ENCODE measurements around the gene ASTE1.

Gene ASTE1, protein sequence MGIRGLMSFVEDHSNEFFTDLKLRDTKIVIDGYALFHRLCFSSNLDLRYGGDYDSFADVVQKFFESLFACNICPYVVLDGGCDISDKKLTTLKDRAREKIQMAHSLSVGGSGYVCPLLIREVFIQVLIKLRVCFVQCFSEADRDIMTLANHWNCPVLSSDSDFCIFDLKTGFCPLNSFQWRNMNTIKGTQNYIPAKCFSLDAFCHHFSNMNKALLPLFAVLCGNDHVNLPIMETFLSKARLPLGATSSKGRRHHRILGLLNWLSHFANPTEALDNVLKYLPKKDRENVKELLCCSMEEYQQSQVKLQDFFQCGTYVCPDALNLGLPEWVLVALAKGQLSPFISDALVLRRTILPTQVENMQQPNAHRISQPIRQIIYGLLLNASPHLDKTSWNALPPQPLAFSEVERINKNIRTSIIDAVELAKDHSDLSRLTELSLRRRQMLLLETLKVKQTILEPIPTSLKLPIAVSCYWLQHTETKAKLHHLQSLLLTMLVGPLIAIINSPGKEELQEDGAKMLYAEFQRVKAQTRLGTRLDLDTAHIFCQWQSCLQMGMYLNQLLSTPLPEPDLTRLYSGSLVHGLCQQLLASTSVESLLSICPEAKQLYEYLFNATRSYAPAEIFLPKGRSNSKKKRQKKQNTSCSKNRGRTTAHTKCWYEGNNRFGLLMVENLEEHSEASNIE

DNA sequence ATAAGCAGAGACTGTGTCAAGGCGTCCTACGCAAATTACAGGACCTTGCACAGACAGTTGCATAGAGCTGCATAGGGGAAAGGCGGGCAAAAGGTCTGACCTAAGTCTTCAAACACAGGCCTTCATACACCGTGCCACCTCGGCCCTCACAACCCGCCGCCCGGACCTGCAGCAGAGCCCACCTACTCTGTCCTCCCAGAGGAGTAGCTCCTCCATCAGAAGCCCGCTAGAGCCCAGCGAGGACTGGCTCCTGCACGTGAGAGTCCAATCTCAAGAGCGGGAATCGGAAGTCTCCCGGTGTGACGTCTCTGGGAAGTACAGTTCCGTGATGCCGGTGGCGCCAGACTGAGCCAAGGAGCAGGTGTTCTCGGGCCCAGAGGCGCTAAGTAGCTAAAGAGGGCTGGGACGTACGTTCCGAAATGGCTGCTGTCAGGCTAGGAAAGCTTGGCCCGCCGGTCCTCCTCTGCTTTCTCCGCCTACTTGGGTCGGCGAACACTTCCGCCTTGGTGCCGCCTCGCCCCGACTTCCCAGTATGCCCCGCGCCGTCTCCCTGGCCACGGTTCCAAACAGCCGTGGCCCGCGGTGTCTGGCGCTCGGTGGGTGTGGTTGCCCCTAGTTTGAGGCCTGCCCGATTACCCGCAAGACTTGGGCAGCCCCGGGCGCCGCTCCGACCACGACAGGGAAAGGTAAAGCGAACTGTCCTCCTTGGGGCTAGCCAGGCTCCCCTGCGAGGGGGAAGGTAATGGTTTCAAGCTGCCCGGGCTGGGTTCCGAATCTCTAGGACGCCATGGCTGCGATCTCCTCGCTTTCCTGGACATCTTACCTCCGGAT, at the start of gene ASTE1, which contains the start of gene NEK11:
Gene ASTE1, minus strand, starts transcription at position 505 of the 831 bp plus-strand sequence. CDS start 1,519 bp downstream, outside the sequence.
Gene NEK11, plus strand, starts transcription at position 557 of the 831 bp plus-strand sequence. CDS start 2,832 bp downstream, outside the sequence.
- peak; percentile 94 for DNase-seq (ENCODE audit: low spot score)

DNA sequence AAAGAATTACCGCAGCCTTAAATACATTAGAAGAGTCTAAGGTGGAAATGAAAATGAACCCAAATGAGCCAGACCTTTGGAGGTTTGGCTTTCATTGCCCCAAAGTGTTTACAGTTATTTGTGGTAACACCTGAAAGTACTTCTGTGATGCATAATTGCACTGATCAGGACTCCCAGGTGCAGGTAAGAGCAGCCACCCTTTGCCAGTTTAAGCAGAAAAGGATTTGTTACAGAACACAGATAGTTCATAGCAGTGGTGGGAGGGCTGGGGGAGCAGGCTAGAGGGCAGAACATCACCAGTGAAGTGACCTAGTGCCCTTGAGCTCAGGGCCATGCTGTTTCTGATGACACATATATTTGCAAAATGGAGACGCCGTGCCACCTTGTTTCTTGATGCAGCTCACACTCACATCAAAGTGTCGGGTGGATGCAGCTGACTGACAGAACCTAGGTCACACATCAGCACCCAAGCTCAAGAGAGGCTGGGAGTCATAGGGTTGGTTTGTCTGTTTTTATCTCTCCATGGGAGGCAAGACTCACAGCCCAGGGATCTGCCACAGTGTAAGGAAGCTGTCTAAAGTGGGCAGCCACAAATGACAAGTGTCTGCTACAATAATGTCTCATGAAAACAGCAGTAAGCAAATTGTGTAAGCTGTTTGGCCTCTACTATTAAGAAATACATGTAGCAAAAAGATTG, 49.2 kb upstream of the ASTE1 start:
- DNase-seq (ENCODE audit: low spot score), result no peak

DNA sequence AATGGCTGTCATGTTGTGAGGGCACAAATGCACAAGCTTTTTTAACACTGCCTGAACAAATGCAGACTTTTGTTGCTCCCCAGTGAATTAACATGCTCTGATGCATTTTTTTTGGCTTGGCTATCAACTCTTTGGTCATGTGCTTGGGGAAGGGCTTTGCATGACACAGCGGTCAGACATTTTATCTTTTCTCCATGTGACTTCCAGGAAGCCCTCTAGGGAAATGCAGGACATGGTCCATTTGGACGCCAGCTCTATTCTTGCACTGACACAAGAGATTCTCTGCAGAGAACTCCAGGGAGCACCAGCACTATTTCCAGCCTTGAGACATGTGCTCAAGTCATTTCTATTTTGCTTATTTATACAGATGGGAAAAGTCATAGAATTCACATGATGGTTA, 46.2 kb upstream of the ASTE1 start:
- no peak for DNase-seq (ENCODE audit: low spot score)

DNA sequence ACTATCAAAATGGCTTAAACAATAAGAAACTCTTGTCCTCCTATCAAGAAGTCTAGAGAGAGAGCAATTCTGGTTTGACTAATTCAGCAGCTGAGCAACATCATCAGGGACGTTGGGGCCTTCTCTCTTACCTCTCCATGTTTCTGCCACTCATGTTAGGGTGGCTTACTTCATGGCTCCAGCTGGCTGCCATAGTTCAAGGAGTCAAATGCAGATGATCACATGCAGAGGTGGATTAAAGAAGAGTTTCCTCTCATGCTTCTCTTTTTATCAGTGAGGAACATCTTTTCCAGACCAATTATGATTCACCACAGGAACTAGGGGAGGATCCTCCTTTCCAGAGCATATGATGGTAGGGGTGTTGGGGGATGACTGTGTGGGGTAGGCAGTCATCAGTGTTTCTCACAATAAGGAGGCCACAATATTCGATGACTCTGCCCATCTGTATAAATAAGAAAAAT, 45.5 kb upstream of the ASTE1 start:
- DNase-seq (ENCODE audit: low spot score), result no peak

DNA sequence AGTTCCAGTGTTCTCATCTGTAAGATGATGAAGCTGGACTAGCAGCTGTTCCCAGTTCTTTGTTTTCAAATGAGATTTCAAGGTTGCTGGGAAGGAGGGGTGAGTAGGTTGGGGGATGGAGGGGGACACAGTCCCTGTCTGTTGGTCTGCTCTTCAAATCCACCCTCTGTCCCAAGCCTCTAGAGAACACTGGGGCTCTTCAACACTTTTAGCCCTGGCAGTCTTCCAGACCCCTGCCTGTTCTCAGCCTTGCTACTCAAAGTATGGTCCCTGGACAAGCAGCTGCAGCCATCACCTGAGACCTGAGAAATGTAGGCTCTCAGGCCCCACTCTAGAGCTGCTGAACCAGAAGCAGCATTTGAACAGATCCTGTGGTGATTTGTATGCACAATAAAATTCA, 41.4 kb upstream of the ASTE1 start:
- no peak for DNase-seq (ENCODE audit: low spot score)

- no peak for DNase-seq (ENCODE audit: low spot score)
Observed at GRCh38 chr3:131053043-131053859, 26.6 kb upstream of the ASTE1 start.

GRCh38 chr3:131050001-131050400, 23.4 kb upstream of the ASTE1 start:
- DNase-seq (ENCODE audit: low spot score), result no peak

GRCh38 chr3:131048030-131048429, 21.4 kb upstream of the ASTE1 start:
- no peak for DNase-seq (ENCODE audit: low spot score)

DNA sequence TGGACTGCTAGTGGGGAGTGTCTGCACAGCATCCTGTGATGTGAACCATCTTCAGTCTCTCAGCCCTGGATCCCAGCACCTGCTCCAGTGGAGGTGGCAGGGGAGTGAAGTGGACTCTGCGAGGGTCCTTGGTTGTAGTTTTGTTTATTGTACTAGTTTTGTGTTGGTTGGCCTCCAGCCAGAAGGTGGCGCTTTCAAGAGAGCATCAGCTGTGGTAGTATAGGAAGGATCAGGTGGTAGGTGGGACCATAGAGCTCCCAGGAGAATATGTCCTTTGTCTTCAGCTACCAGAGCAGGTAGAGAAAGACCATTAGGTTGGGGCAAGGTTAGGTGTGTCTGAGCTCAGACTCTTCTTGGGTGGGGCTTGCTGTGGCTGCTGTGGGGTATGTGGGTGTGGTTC, 21.0 kb upstream of the ASTE1 start:
- no peak for DNase-seq (ENCODE audit: low spot score)

GRCh38 chr3:131042271-131042985, 15.8 kb upstream of the ASTE1 start:
- peak; percentile 55 for DNase-seq (ENCODE audit: low spot score)

GRCh38 chr3:131038326-131038725, 11.7 kb upstream of the ASTE1 start:
- DNase-seq (ENCODE audit: low spot score), result no peak

- DNase-seq (ENCODE audit: low spot score), result no peak
Observed at GRCh38 chr3:131036986-131037385, 10.4 kb upstream of the ASTE1 start.

- no peak for DNase-seq (ENCODE audit: low spot score)
Observed at GRCh38 chr3:131036200-131036816, 9.7 kb upstream of the ASTE1 start.

- peak; percentile 79 for DNase-seq (ENCODE audit: low spot score)
Observed at GRCh38 chr3:131033480-131034080, 7.0 kb upstream of the ASTE1 start.

DNA sequence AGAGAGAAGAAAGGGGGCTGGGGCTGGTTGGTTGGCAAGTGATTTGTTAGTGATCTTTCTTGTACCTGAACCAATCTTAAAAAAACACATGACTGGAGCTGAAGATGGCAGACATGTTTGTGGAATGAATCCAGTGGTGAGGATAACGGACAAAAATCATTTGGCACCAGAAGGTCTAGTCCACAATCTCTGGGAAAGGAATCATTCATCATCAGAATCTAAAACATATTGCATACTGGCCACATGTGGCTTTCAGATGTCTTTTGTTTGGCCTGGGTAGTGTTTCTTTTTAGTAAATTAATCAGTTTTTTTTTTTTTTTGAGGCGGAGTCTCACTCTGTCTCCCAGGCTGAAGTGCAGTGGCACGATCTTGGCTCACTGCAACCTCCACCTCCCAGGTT, 5.0 kb upstream of the ASTE1 start:
- DNase-seq (ENCODE audit: low spot score), result no peak

GRCh38 chr3:131028844-131029243, 2.2 kb upstream of the ASTE1 start:
- no peak for DNase-seq (ENCODE audit: low spot score)

GRCh38 chr3:131025539-131025938, 1.1 kb downstream of the ASTE1 start:
- no peak for DNase-seq (ENCODE audit: low spot score)

DNA sequence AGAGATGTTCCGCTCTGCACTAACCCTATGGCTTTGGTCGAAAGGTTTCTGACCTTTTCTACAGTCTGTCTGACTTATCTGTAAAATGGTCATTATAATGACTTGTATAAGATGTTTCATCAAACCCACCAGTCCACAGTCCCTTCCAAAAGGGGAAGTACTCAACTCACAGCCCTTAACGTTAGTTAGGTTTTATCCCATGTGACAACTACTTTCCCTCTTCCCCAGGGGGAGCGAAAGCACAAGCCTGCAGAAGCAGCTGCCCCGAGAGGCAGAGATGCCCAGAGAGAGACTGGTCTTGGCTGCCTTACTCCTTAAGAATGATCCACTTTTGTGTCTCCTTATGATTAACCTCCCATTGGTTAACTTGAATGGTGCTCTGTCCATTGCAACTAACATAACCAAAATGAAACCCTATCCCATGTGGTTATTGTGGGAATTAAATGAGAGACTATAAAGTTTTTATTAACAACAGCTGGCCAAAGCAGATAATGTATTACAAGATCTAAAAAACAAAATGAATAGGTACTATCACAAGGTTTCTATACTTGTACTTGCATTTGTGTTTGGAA, 6.4 kb downstream of the ASTE1 start:
- no peak for DNase-seq (ENCODE audit: low spot score)

GRCh38 chr3:131018970-131019369, 7.7 kb downstream of the ASTE1 start:
- DNase-seq (ENCODE audit: low spot score), result no peak
